Measurements from ENCODE around the gene MAST4. TPM values are rescaled to one million over a fixed set of nuclear protein-coding genes. Genes with fewer than 3 reads are reported as not detected.

The MAST4 gene
- total and polyA plus RNA-seq, 2 of the 8 experiments (the other 6 are each of a cell fraction or from before 2014, with no cell fraction given), result 1.5 to 2.6 TPM

GRCh38 chr5:66738136-66738535 lies 141.9 kb downstream of the MAST4 start:
- FAIRE-seq, result no peak

More at GRCh38 chr5:66738136-66738535, 141.9 kb downstream of the MAST4 start:
- no peak for TF ChIP-seq E2F6 (IDR thresholded peaks at IDR 0.05)
- no peak for TF ChIP-seq RFX5 (IDR thresholded peaks at IDR 0.05; ENCODE audit: borderline replicate concordance, low read depth, low read length)
- no peak for TF ChIP-seq POLR2A (IDR thresholded peaks at IDR 0.05; ENCODE audit: control extremely low read depth in 1 of 2, low read depth in 2 of 2, low read length in 2 of 2)
- TF ChIP-seq HDAC2 (IDR thresholded peaks at IDR 0.05; ENCODE audit: borderline replicate concordance in 1 of 2, low read depth in 2 of 2, low read length in 2 of 2), result no peak
- no peak for TF ChIP-seq CTBP2 (IDR thresholded peaks at IDR 0.05; ENCODE audit: borderline replicate concordance, insufficient read depth, insufficient read length, low read length)
- TF ChIP-seq CTCF (IDR thresholded peaks at IDR 0.05; ENCODE audit: control extremely low read depth in 1 of 3, insufficient read depth in 1 of 3, low read depth in 1 of 3, low read length in 3 of 3), result no peak
- TF ChIP-seq JUN (IDR thresholded peaks at IDR 0.05; ENCODE audit: low read depth, low read length), result no peak
- no peak for TF ChIP-seq TAF7 (optimal IDR thresholded peaks at IDR 0.05; ENCODE audit: borderline replicate concordance, low read depth, low read length)
- H2AK5ac ChIP-seq (ENCODE audit: low read depth, low read length), result no peak overlapping the region
- H2BK20ac ChIP-seq (ENCODE audit: low read length), result no peak overlapping the region
- no peak overlapping the region for H3K14ac ChIP-seq (ENCODE audit: insufficient read length)
- 100% methylated on average over 1 of the region's 1 CpG; no CpG with 5 or more reads in 1 of the 2 experiments for WGBS, 2 experiments (ENCODE audit: extremely low coverage in 1 of 2, insufficient coverage in 1 of 2, insufficient read length in 1 of 2, insufficient replicate concordance in 2 of 2, low coverage in 1 of 2, low lambda C conversion rate in 2 of 2, missing lambda C conversion rate in 1 of 2)
- no peak overlapping the region for H2BK5ac ChIP-seq (ENCODE audit: low read depth, low read length)
- H3K4ac ChIP-seq (replicated peaks; ENCODE audit: insufficient read length, low read depth, low read length), result no peak overlapping the region
- H4K8ac ChIP-seq (ENCODE audit: extremely low read depth, insufficient read depth, low read length), result no peak overlapping the region
- H3K23ac ChIP-seq (ENCODE audit: insufficient read length), result no peak overlapping the region
- H4K91ac ChIP-seq (replicated peaks; ENCODE audit: insufficient read length, low read length), result no peak overlapping the region
- ChIA-PET POLR2A (ENCODE audit: partially characterized antibody) (interaction anchor here (0.9 kb wide), 1 partner anchor 8 kb away, joined by 3 read pairs; no protein-coding TSS in a partner anchor), CTCF (ENCODE audit: partially characterized antibody) (interaction anchor here (1.5 to 2.0 kb wide), 3 partner anchors 14 to 432 kb away, joined by 3 to 8 read pairs (median 5); no protein-coding TSS in a partner anchor)
- no peaks in the 10 kb centered on the region for H3K27me3 ChIP-seq (replicated peaks in 1 of 4; ENCODE audit: control insufficient read depth in 3 of 4, extremely low read depth in 1 of 4, insufficient read depth in 3 of 4, low read length in 3 of 4)
- no peak for DNase-seq (ENCODE audit: low read depth in 1 of 2, low spot score in 2 of 2)
- no peak overlapping the region for H3K18ac ChIP-seq (ENCODE audit: extremely low read depth, low read length)
- H3K79me1 ChIP-seq (ENCODE audit: low read depth, low read length), result no peaks in the 10 kb centered on the region
- no peaks in the 10 kb centered on the region for H3K4me1 ChIP-seq (replicated peaks in 1 of 4; ENCODE audit: control insufficient read depth in 3 of 4, insufficient read depth in 4 of 4, low read length in 3 of 4)
- no peak overlapping the region for H2BK15ac ChIP-seq (ENCODE audit: low read length)
- no peak overlapping the region for H3K4me2 ChIP-seq (ENCODE audit: insufficient read depth in 1 of 2, low read depth in 2 of 2, low read length in 2 of 2)
- no peak overlapping the region for H2BK12ac ChIP-seq (ENCODE audit: low read depth, low read length)
- H3K36me3 ChIP-seq (ENCODE audit: control insufficient read depth in 2 of 4, insufficient read depth in 4 of 4, low read length in 3 of 4), result no peaks in the 10 kb centered on the region
- H4K5ac ChIP-seq (ENCODE audit: insufficient read length, low read depth, low read length), result no peak overlapping the region
- H4K20me1 ChIP-seq (replicated peaks in 1 of 2; ENCODE audit: control insufficient read depth in 1 of 2, insufficient read depth in 2 of 2, low read length in 2 of 2), result no peaks in the 10 kb centered on the region
- no peaks in the 10 kb centered on the region for H3K23me2 ChIP-seq (ENCODE audit: low read depth, low read length)
- H3K79me2 ChIP-seq (ENCODE audit: control insufficient read depth in 1 of 2, insufficient read depth in 2 of 2, low read length in 2 of 2), result no peaks in the 10 kb centered on the region
- no peak overlapping the region for H3K56ac ChIP-seq (replicated peaks; ENCODE audit: insufficient read length, low read depth, low read length)
- H3K4me3 ChIP-seq (ENCODE audit: extremely low read depth in 1 of 4, insufficient read depth in 2 of 4, low read depth in 3 of 4, low read length in 4 of 4), result no peak overlapping the region
- no peak overlapping the region for H3K27ac ChIP-seq (ENCODE audit: low read depth, low read length)
- H3K9ac ChIP-seq (replicated peaks in 1 of 4; ENCODE audit: extremely low read depth in 1 of 4, low read depth in 3 of 4, low read length in 3 of 4), result no peak overlapping the region
- H3K9me3 ChIP-seq (ENCODE audit: insufficient read depth in 2 of 2, low read depth in 1 of 2, low read length in 1 of 2), result no peaks in the 10 kb centered on the region
- H2BK120ac ChIP-seq (replicated peaks; ENCODE audit: low read depth, low read length), result no peak overlapping the region
- no peak overlapping the region for H2AFZ ChIP-seq (ENCODE audit: low read length)

Data from H1 (cell line).